CD4-positive, CD25-positive, alpha-beta regulatory T cell (primary cell): Measurements from ENCODE around the gene MYOZ2. TPM values are rescaled to one million over a fixed set of nuclear protein-coding genes. Genes with fewer than 3 reads are reported as not detected.

Source experiments
- ATAC-seq, 2 donors: fragments of 150-1000 bp; cut with Tn5 transposase; one replicate each; pipeline ENCODE4 v1.10.0; 2021; ENCODE audit warnings: low read depth in 2 of 2, moderate number of reproducible peaks in 2 of 2, moderate library complexity in 1 of 2
- DNase-seq, 3 donors: peaks; one replicate each; pipeline versions ENCODE4 v3.0.0 to v3.0.0-alpha.2; 2012 to 2022; ENCODE audit warnings: mixed read lengths in 1 of 3
- H3K27ac ChIP-seq: one replicate; pipeline ENCODE4 v1.7.0; 2013; ENCODE audit warnings: mild to moderate bottlenecking, low read length; ENCODE audit not compliant: insufficient read depth, poor library complexity, severe bottlenecking
- H3K27me3 ChIP-seq: one replicate; pipeline ENCODE4 v1.7.0; 2013; ENCODE audit warnings: low read length; ENCODE audit not compliant: control insufficient read depth, insufficient read depth
- H3K36me3 ChIP-seq: one replicate; pipeline ENCODE4 v1.7.0; 2013; ENCODE audit warnings: mild to moderate bottlenecking, low read length, moderate library complexity; ENCODE audit not compliant: control insufficient read depth, insufficient read depth
- H3K4me1 ChIP-seq: 2 replicates; pipeline ENCODE4 v1.7.0; 2013; ENCODE audit warnings: mild to moderate bottlenecking, low read length; ENCODE audit not compliant: insufficient read depth, control insufficient read depth, poor library complexity, severe bottlenecking
- H3K4me3 ChIP-seq: one replicate; pipeline ENCODE4 v1.7.0; 2013; ENCODE audit warnings: low read depth, mild to moderate bottlenecking, low read length, moderate library complexity
- H3K9me3 ChIP-seq, 2 experiments: 1 replicate in 1 of 2; 2 replicates in 1 of 2; pipeline ENCODE4 v1.7.0; 2013; ENCODE audit warnings: low read length in 2 of 2, mild to moderate bottlenecking in 1 of 2, moderate library complexity in 1 of 2; ENCODE audit not compliant: control insufficient read depth in 2 of 2
- H3K27ac Mint-ChIP-seq, 3 donors: one replicate each; pipeline ENCODE4 v1.8.0; 2020 to 2022; ENCODE audit warnings: mild to moderate bottlenecking in 3 of 3, mixed read lengths in 3 of 3, moderate library complexity in 2 of 3
- H3K27me3 Mint-ChIP-seq: one replicate; pipeline ENCODE4 v1.8.0; 2022; ENCODE audit warnings: mild to moderate bottlenecking, mixed read lengths
- H3K36me3 Mint-ChIP-seq: one replicate; pipeline ENCODE4 v1.8.0; 2020; ENCODE audit warnings: mixed read lengths
- H3K4me1 Mint-ChIP-seq, 4 donors: one replicate each; pipeline ENCODE4 v1.8.0; 2020 to 2022; ENCODE audit warnings: mixed read lengths in 4 of 4, mild to moderate bottlenecking in 1 of 4
- H3K4me3 Mint-ChIP-seq, 4 donors: one replicate each; pipeline ENCODE4 v1.8.0; 2020 to 2022; ENCODE audit warnings: mild to moderate bottlenecking in 4 of 4, mixed read lengths in 4 of 4, moderate library complexity in 3 of 4
- H3K9me3 Mint-ChIP-seq, 7 donors: one replicate each; pipeline ENCODE4 v1.8.0; 2020 to 2022; ENCODE audit warnings: mixed read lengths in 7 of 7, mild to moderate bottlenecking in 3 of 7, moderate library complexity in 2 of 7
- polyA plus RNA-seq, 4 donors: library from polyadenylated mRNA; unstranded; fragments of 300-500 nt; fragmentation: Illumina TruSeq; gene quantifications; one replicate each; pipeline ENCODE4 v1.2.3, GENCODE V29; 2021
- total RNA-seq: library from RNA; stranded (reverse); gene quantifications from one replicate; pipeline ENCODE4 v1.2.3, GENCODE V29; 2022

The MYOZ2 gene
- total and polyA plus RNA-seq, 5 donors from 2014 or later, result 0.24 TPM; not detected in 4

GRCh38 chr4:119212234-119212963 lies 76.8 kb downstream of the MYOZ2 start, which contains the start of gene USP53:
Gene USP53 (plus strand): TSS chr4:119212713. CDS start chr4:119239760, 27,047 bp downstream.
- Mint-ChIP-seq H3K9me3 (no peaks in the 10 kb centered on the region), H3K27me3 (peaks cover 16% of the 10 kb centered on the region), H3K27ac (peak within 1 kb of the TSS; percentile 98 to 99 (median 99)), H3K4me1 (peaks cover 21 to 41% (median 30%) of the 10 kb centered on the region in 4 donors), H3K4me3 (peak within 1 kb of the TSS; percentile 98 to 100 (median 98)), H3K36me3 (peaks cover 4% of the 10 kb centered on the region)
- H3K4me1 ChIP-seq, result peaks cover 25% of the 10 kb centered on the region
- peak; percentile 93 to 96 for ATAC-seq
- H3K27me3 ChIP-seq, result peaks cover 3% of the 10 kb centered on the region
- peaks cover under 1% of the 10 kb centered on the region for H3K36me3 ChIP-seq
- DNase-seq, result peak; percentile 95 to 98 (median 96)
- peak within 1 kb of the TSS; percentile 99 for H3K4me3 ChIP-seq
- H3K9me3 ChIP-seq, result no peaks in the 10 kb centered on the region
- H3K27ac ChIP-seq, result peak within 1 kb of the TSS; percentile 83

- peaks cover 25 to 48% (median 34%) of the 10 kb centered on the region in 4 donors for H3K4me1 Mint-ChIP-seq
- peak overlapping the region; percentile 83 for H3K27ac ChIP-seq
- H3K36me3 Mint-ChIP-seq, result peaks cover 11% of the 10 kb centered on the region
- peaks cover 25% of the 10 kb centered on the region for H3K4me1 ChIP-seq
- no peaks in the 10 kb centered on the region for H3K9me3 ChIP-seq
- peak; percentile 10 to 21 for ATAC-seq
- H3K4me3 ChIP-seq, result peak overlapping the region; percentile 99
- peaks cover 14% of the 10 kb centered on the region for H3K27me3 Mint-ChIP-seq
- DNase-seq, result peak; percentile 41 to 73 (median 46)
- peak overlapping the region; percentile 98 to 99 (median 99) for H3K27ac Mint-ChIP-seq
- H3K4me3 Mint-ChIP-seq, result peak overlapping the region; percentile 98 to 100 (median 98)
- H3K27me3 ChIP-seq, result peaks cover 3% of the 10 kb centered on the region
- H3K36me3 ChIP-seq, result peaks cover 8% of the 10 kb centered on the region
- no peaks in the 10 kb centered on the region for H3K9me3 Mint-ChIP-seq
Measured at GRCh38 chr4:119212964-119213606, 77.5 kb downstream of the MYOZ2 start.

- Mint-ChIP-seq H3K36me3 (peaks cover 35% of the 10 kb centered on the region), H3K27ac (no peak overlapping the region), H3K4me3 (peak overlapping the region in 1 of 4 donors; percentile 5), H3K27me3 (no peaks in the 10 kb centered on the region), H3K9me3 (peaks cover 0 to 1% (median 0%) of the 10 kb centered on the region in 7 donors), H3K4me1 (peaks cover 22 to 48% (median 25%) of the 10 kb centered on the region in 4 donors)
- ATAC-seq, result no peak
- Histone ChIP-seq H3K27ac (no peak overlapping the region), H3K4me1 (peaks cover 14% of the 10 kb centered on the region), H3K4me3 (no peak overlapping the region), H3K36me3 (peaks cover 23% of the 10 kb centered on the region), H3K9me3 (no peaks in the 10 kb centered on the region), H3K27me3 (no peaks in the 10 kb centered on the region)
- DNase-seq, result no peak
Measured at GRCh38 chr4:119218093-119218492, 82.5 kb downstream of the MYOZ2 start.

- Mint-ChIP-seq H3K4me3 (no peak overlapping the region), H3K27me3 (no peaks in the 10 kb centered on the region), H3K27ac (no peak overlapping the region), H3K4me1 (peaks cover 19 to 36% (median 27%) of the 10 kb centered on the region in 4 donors), H3K9me3 (peaks cover 0 to 1% (median 0%) of the 10 kb centered on the region in 7 donors), H3K36me3 (peaks cover 53% of the 10 kb centered on the region)
- H3K4me1 ChIP-seq, result no peaks in the 10 kb centered on the region
- H3K27ac ChIP-seq, result no peak overlapping the region
- H3K9me3 ChIP-seq, result no peaks in the 10 kb centered on the region
- no peak overlapping the region for H3K4me3 ChIP-seq
- ATAC-seq, result no peak
- no peak for DNase-seq
- peaks cover 23% of the 10 kb centered on the region for H3K36me3 ChIP-seq
- H3K27me3 ChIP-seq, result no peaks in the 10 kb centered on the region
Measured at GRCh38 chr4:119221412-119221811, 85.8 kb downstream of the MYOZ2 start.

- no peak overlapping the region for H3K4me3 Mint-ChIP-seq
- DNase-seq (no peak), ATAC-seq (no peak)
- H3K36me3 ChIP-seq, result peaks cover 10% of the 10 kb centered on the region
- H3K4me1 ChIP-seq, result no peaks in the 10 kb centered on the region
- H3K27ac Mint-ChIP-seq, result no peak overlapping the region
- no peak overlapping the region for H3K4me3 ChIP-seq
- no peak overlapping the region for H3K27ac ChIP-seq
- H3K27me3 ChIP-seq, result no peaks in the 10 kb centered on the region
- peaks cover 36% of the 10 kb centered on the region for H3K36me3 Mint-ChIP-seq
- H3K27me3 Mint-ChIP-seq, result no peaks in the 10 kb centered on the region
- peaks cover 0 to 2% (median 0%) of the 10 kb centered on the region in 7 donors for H3K9me3 Mint-ChIP-seq
- H3K4me1 Mint-ChIP-seq, result peaks cover 14 to 51% (median 27%) of the 10 kb centered on the region in 4 donors
- H3K9me3 ChIP-seq, result no peaks in the 10 kb centered on the region
Measured at GRCh38 chr4:119227690-119228089, 92.1 kb downstream of the MYOZ2 start.

- Mint-ChIP-seq H3K9me3 (peaks cover 0 to 2% (median 0%) of the 10 kb centered on the region in 7 donors), H3K36me3 (peaks cover 31% of the 10 kb centered on the region), H3K27me3 (no peaks in the 10 kb centered on the region), H3K4me1 (peaks cover 19 to 57% (median 28%) of the 10 kb centered on the region in 4 donors), H3K4me3 (peak overlapping the region in 1 of 4 donors; percentile 55), H3K27ac (peak overlapping the region in 1 of 3 donors; percentile 61)
- Histone ChIP-seq H3K36me3 (peaks cover 10% of the 10 kb centered on the region), H3K27me3 (no peaks in the 10 kb centered on the region), H3K27ac (no peak overlapping the region), H3K4me3 (no peak overlapping the region), H3K4me1 (peaks cover 1% of the 10 kb centered on the region), H3K9me3 (no peaks in the 10 kb centered on the region)
- ATAC-seq, result no peak
- no peak for DNase-seq
Measured at GRCh38 chr4:119228406-119228805, 92.8 kb downstream of the MYOZ2 start.

GRCh38 chr4:119229908-119230687 lies 94.5 kb downstream of the MYOZ2 start:
- Mint-ChIP-seq H3K36me3 (peaks cover 22% of the 10 kb centered on the region), H3K4me3 (no peak overlapping the region), H3K27ac (peak overlapping the region in 2 of 3 donors; percentile 13 to 68), H3K4me1 (peaks cover 24 to 64% (median 33%) of the 10 kb centered on the region in 4 donors), H3K27me3 (no peaks in the 10 kb centered on the region), H3K9me3 (peaks cover 0 to 2% (median 0%) of the 10 kb centered on the region in 7 donors)
- Histone ChIP-seq H3K9me3 (no peaks in the 10 kb centered on the region), H3K27me3 (no peaks in the 10 kb centered on the region), H3K36me3 (peaks cover 10% of the 10 kb centered on the region), H3K27ac (no peak overlapping the region), H3K4me3 (no peak overlapping the region), H3K4me1 (peaks cover 5% of the 10 kb centered on the region)
- DNase-seq (no peak), ATAC-seq (no peak)
